ENCODE results near the gene ARID3A.

ARID3A gene

GRCh38 chr19:881385-882071 lies 44.3 kb upstream of the ARID3A start:
- Histone ChIP-seq H3K36me3 (replicated peaks in 1 of 2; ENCODE audit: control insufficient read depth in 2 of 2, insufficient read depth in 2 of 2, low read length in 2 of 2) (peaks cover 50 to 77% of the 10 kb centered on the region in 2 donors), H3K18ac (ENCODE audit: low read length) (no peak overlapping the region), H3K9me3 (replicated peaks in 1 of 2; ENCODE audit: control insufficient read depth in 2 of 2, insufficient read depth in 1 of 2, low read depth in 1 of 2, low read length in 2 of 2) (peaks cover 0 to 6% of the 10 kb centered on the region in 2 donors), H3K4ac (ENCODE audit: low read length) (no peak overlapping the region), H2BK120ac (ENCODE audit: low read depth, low read length) (no peak overlapping the region), H3K23ac (ENCODE audit: low read depth, low read length, poor library complexity) (peak overlapping the region; percentile 73), H3K14ac (ENCODE audit: low read length) (no peak overlapping the region), H2BK15ac (ENCODE audit: low read length) (no peak overlapping the region), H2AFZ (ENCODE audit: low read length) (no peak overlapping the region), H2AK5ac (ENCODE audit: low read depth, low read length) (peak overlapping the region; percentile 75), H2BK5ac (ENCODE audit: low read length) (peak overlapping the region; percentile 66), H2BK12ac (ENCODE audit: low read length) (no peak overlapping the region), H4K91ac (ENCODE audit: low read depth, low read length, poor library complexity) (no peak overlapping the region), H3K4me2 (ENCODE audit: insufficient read depth, low read length, poor library complexity, severe bottlenecking) (no peak overlapping the region), H3K9ac (ENCODE audit: low read depth, low read length, poor library complexity) (peak overlapping the region; percentile 44), H3K27me3 (ENCODE audit: control insufficient read depth in 3 of 3, insufficient read depth in 3 of 3, low read depth in 1 of 3, low read length in 3 of 3) (no peaks in the 10 kb centered on the region), H3K79me1 (ENCODE audit: low read depth, low read length) (peaks cover 15% of the 10 kb centered on the region), H3K27ac (replicated peaks; ENCODE audit: low read length) (no peak overlapping the region), H3K4me1 (ENCODE audit: control insufficient read depth in 2 of 2, insufficient read depth in 1 of 2, low read depth in 1 of 2, low read length in 2 of 2) (no peaks in the 10 kb centered on the region), H4K8ac (ENCODE audit: low read depth, low read length) (peak overlapping the region; percentile 43), H3K4me3 (ENCODE audit: low read length in 2 of 2) (peak overlapping the region in 1 of 2 donors; percentile 18)
- no peak for DNase-seq (ENCODE audit: low spot score)
- WGBS, 2 donors (ENCODE audit: extremely low coverage in 2 of 2, insufficient read length in 2 of 2, insufficient replicate concordance in 1 of 2), result no CpG with 5 or more reads among the region's 34 CpGs

- Histone ChIP-seq H3K9ac (ENCODE audit: low read depth, low read length, poor library complexity) (no peak overlapping the region), H2BK5ac (ENCODE audit: low read length) (no peak overlapping the region), H3K18ac (ENCODE audit: low read length) (no peak overlapping the region), H3K4me2 (ENCODE audit: insufficient read depth, low read length, poor library complexity, severe bottlenecking) (no peak overlapping the region), H2BK12ac (ENCODE audit: low read length) (no peak overlapping the region), H3K4me3 (ENCODE audit: low read length in 2 of 2) (no peak overlapping the region), H3K23ac (ENCODE audit: low read depth, low read length, poor library complexity) (no peak overlapping the region), H2AFZ (ENCODE audit: low read length) (no peak overlapping the region), H4K91ac (ENCODE audit: low read depth, low read length, poor library complexity) (no peak overlapping the region), H3K4me1 (ENCODE audit: control insufficient read depth in 2 of 2, insufficient read depth in 1 of 2, low read depth in 1 of 2, low read length in 2 of 2) (no peaks in the 10 kb centered on the region), H3K9me3 (replicated peaks in 1 of 2; ENCODE audit: control insufficient read depth in 2 of 2, insufficient read depth in 1 of 2, low read depth in 1 of 2, low read length in 2 of 2) (peaks cover 0 to 6% of the 10 kb centered on the region in 2 donors), H2AK5ac (ENCODE audit: low read depth, low read length) (no peak overlapping the region), H3K27me3 (ENCODE audit: control insufficient read depth in 3 of 3, insufficient read depth in 3 of 3, low read depth in 1 of 3, low read length in 3 of 3) (no peaks in the 10 kb centered on the region), H2BK15ac (ENCODE audit: low read length) (no peak overlapping the region), H3K14ac (ENCODE audit: low read length) (no peak overlapping the region), H3K27ac (replicated peaks; ENCODE audit: low read length) (no peak overlapping the region), H2BK120ac (ENCODE audit: low read depth, low read length) (no peak overlapping the region), H4K8ac (ENCODE audit: low read depth, low read length) (peak overlapping the region; percentile 17), H3K4ac (ENCODE audit: low read length) (no peak overlapping the region), H3K79me1 (ENCODE audit: low read depth, low read length) (peaks cover 12% of the 10 kb centered on the region), H3K36me3 (replicated peaks in 1 of 2; ENCODE audit: control insufficient read depth in 2 of 2, insufficient read depth in 2 of 2, low read length in 2 of 2) (peaks cover 51 to 85% of the 10 kb centered on the region in 2 donors)
- WGBS, 2 donors (ENCODE audit: extremely low coverage in 2 of 2, insufficient read length in 2 of 2, insufficient replicate concordance in 1 of 2), result no CpG with 5 or more reads among the region's 30 CpGs
- DNase-seq (ENCODE audit: low spot score), result no peak
These were observed 42.9 kb upstream of the ARID3A start for GRCh38 chr19:882871-883497.

GRCh38 chr19:883661-884211 lies 42.1 kb upstream of the ARID3A start:
- H3K4me2 ChIP-seq (ENCODE audit: insufficient read depth, low read length, poor library complexity, severe bottlenecking), result no peak overlapping the region
- no peak overlapping the region for H2AK5ac ChIP-seq (ENCODE audit: low read depth, low read length)
- H3K23ac ChIP-seq (ENCODE audit: low read depth, low read length, poor library complexity), result no peak overlapping the region
- peaks cover 0 to 6% of the 10 kb centered on the region in 2 donors for H3K9me3 ChIP-seq (replicated peaks in 1 of 2; ENCODE audit: control insufficient read depth in 2 of 2, insufficient read depth in 1 of 2, low read depth in 1 of 2, low read length in 2 of 2)
- H3K36me3 ChIP-seq (replicated peaks in 1 of 2; ENCODE audit: control insufficient read depth in 2 of 2, insufficient read depth in 2 of 2, low read length in 2 of 2), result peaks cover 52 to 89% of the 10 kb centered on the region in 2 donors
- H3K4ac ChIP-seq (ENCODE audit: low read length), result no peak overlapping the region
- no peak overlapping the region for H2BK12ac ChIP-seq (ENCODE audit: low read length)
- H3K4me1 ChIP-seq (ENCODE audit: control insufficient read depth in 2 of 2, insufficient read depth in 1 of 2, low read depth in 1 of 2, low read length in 2 of 2), result no peaks in the 10 kb centered on the region
- H3K9ac ChIP-seq (ENCODE audit: low read depth, low read length, poor library complexity), result no peak overlapping the region
- H3K18ac ChIP-seq (ENCODE audit: low read length), result no peak overlapping the region
- H3K27ac ChIP-seq (replicated peaks; ENCODE audit: low read length), result no peak overlapping the region
- peaks cover 12% of the 10 kb centered on the region for H3K79me1 ChIP-seq (ENCODE audit: low read depth, low read length)
- H2BK5ac ChIP-seq (ENCODE audit: low read length), result no peak overlapping the region
- WGBS, 2 donors (ENCODE audit: extremely low coverage in 2 of 2, insufficient read length in 2 of 2, insufficient replicate concordance in 1 of 2), result no CpG with 5 or more reads among the region's 22 CpGs
- no peak overlapping the region for H4K91ac ChIP-seq (ENCODE audit: low read depth, low read length, poor library complexity)
- H3K27me3 ChIP-seq (ENCODE audit: control insufficient read depth in 3 of 3, insufficient read depth in 3 of 3, low read depth in 1 of 3, low read length in 3 of 3), result no peaks in the 10 kb centered on the region
- H3K14ac ChIP-seq (ENCODE audit: low read length), result no peak overlapping the region
- no peak for DNase-seq (ENCODE audit: low spot score)
- no peak overlapping the region for H2BK15ac ChIP-seq (ENCODE audit: low read length)
- H2BK120ac ChIP-seq (ENCODE audit: low read depth, low read length), result no peak overlapping the region
- H2AFZ ChIP-seq (ENCODE audit: low read length), result no peak overlapping the region
- no peak overlapping the region for H4K8ac ChIP-seq (ENCODE audit: low read depth, low read length)
- no peak overlapping the region for H3K4me3 ChIP-seq (ENCODE audit: low read length in 2 of 2)

Data from neuronal stem cell (in vitro differentiated cells).